A204.1 (cell line): ENCODE data around the gene SH3RF1.
"Not testable (repeated sequence)": the region's sequence is repeated elsewhere in the genome, so short reads cannot be mapped to it uniquely, and the experiment has no call there.

Source experiments
- FAIRE-seq: peaks from 2 replicates; lab custom pipeline; 2012; peaks lifted over from hg19 to GRCh38; lab: Jason Lieb, UNC

Gene SH3RF1

DNA sequence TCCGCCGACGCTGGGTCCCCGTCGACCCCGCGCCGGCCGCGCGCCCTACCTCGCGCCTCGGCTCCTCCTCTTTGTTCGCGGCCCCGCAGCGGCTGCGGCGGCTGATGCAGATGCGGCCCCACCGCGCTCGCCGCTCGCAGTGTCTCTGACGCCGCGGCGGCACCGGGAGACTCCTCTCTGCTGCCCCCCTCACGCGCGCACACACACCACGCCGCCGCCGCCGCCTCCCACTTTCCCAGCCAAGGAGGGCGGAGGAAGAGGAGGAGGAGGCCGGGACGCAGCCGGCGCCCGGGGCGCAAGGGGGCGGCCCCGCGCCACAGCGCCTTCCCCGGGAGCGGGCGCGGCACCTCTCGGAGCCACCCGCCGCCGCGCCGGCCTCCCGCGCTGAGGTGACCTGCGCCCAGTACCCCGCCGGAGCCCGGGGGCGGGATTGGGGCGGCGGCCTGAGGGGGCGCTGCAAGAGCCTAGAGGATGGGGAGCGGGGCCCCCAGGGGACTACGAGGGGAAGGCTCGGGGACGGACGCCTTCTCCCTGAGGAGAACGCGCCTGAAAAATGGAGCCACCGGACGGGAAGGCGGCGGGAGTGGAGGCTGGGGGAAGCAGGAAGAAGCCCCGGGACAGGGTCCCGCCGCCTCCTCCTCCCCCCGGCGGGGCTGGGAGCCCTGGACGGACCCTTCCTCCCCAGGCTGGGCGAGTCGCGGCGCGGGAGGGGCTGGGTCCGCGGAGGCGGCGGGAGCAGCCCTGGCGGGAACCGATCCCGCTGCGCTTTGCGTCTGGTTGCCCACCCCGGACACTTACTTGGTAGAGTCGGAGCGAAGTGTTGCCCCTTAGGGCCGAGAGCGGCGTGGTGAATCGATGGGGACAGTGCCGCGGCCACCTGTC, at the start of gene SH3RF1:
Gene SH3RF1, minus strand, starts transcription at position 147 of the 882 bp plus-strand sequence. CDS start 1,744 bp downstream, outside the sequence.
- no peak for FAIRE-seq

DNA sequence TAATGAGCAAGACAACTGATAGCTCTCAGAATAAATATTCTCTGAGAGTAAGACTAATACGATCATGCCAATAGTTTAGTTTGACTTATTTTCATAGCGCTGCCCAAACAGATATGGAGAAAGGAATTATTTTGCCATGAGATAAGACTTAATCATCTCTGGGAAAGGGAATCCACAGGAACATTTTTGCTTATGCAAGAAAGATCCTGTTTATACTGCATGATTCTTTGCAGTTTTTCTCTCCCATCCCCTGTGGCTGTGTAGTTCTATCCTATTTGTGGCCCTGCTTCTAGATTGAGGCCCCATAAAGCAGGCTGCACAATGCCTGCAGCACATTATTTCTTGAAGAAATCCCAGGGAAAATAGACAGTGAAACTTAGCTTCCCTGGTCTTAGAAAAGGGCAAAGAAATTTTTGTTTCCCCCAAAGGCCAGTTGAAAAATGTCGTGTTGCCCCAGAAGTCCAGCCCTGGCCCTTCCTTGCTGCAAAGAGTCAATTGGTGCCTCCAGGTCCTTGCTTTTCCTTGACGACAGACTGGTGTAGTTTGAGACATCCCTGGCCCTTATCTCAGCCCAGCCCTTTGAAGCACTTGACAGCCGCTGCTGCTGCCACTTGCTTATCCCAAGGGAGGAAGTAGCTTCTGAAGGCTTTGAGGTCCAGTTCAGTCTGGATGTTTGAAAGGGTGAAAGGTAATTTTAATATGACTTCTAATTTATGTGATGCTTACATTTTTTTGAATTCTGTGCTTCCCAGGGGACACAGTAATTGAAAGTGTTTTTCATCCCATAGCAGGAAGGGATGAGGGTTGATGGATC, 45.0 kb upstream of the SH3RF1 start:
- no peak for FAIRE-seq

DNA sequence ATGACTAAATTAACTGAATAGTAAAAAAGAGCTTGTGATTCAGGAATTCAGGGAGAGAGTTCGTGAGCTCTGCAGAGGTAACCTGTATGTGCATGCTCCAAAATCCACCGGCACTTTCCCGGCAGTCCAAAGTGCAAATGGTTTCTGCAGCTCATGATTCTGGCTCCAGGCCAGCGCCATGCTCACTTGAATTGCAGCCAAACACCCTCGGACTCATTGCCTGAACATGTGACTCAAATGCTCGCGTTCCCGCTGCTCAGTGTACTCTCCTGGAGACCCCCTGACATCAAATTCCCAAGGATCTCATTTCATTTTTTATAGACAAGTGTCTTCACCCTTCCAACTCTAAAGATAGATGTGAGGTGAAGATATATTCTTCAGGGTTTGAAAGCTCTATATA, 44.1 kb upstream of the SH3RF1 start:
- FAIRE-seq = no peak

DNA sequence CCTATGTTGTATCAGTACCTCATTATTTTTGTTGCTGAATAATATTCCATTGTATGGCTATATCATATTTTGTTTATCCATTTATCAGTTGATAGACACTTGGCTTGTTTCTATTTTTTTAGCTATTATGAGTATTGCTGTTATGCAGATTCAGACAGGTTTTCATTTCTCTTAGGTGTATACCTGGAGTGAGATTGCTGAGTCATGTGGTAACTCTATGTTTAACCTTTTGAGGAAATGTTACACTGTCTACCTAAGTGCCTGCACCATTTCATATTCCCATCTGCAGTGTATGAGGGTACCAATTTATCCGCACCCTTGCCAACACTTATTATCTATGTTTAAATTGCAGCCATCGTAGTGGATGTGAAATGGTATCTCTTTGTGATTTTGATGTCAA, 43.0 kb upstream of the SH3RF1 start:
- no peak for FAIRE-seq

DNA sequence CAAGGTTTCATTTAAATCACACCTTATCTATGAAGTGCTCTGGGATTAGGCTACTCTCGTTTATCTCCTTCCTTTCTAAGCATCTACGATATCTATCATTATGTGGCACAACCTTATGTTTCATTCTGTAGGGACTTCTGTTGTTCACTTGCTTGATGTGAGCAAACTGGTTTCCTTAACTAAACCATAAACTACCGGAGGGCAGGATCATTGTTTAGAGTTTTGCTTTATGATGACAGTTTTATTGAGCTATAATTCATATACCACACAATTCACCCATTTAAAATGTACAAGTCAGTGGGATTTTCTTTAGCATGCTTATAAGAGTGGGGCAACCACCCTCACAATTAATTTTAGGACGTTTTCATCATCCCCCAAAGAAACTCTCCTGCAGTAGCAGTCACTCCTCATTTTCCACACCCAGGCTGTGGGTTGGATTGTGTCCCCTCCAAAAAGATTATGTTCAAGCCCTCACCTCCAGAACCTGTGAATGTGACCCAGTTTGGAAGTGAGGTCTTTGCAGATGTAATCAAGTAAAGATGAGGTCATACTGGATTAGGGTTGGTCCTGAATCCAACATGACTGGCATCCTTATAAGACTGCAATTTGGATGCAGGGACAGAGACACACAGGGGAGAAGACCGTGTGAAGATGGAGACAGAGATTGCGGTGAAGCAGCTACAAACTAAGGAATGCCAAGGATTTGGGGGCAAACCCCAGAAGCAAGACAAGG, 42.1 kb upstream of the SH3RF1 start:
- no peak for FAIRE-seq

DNA sequence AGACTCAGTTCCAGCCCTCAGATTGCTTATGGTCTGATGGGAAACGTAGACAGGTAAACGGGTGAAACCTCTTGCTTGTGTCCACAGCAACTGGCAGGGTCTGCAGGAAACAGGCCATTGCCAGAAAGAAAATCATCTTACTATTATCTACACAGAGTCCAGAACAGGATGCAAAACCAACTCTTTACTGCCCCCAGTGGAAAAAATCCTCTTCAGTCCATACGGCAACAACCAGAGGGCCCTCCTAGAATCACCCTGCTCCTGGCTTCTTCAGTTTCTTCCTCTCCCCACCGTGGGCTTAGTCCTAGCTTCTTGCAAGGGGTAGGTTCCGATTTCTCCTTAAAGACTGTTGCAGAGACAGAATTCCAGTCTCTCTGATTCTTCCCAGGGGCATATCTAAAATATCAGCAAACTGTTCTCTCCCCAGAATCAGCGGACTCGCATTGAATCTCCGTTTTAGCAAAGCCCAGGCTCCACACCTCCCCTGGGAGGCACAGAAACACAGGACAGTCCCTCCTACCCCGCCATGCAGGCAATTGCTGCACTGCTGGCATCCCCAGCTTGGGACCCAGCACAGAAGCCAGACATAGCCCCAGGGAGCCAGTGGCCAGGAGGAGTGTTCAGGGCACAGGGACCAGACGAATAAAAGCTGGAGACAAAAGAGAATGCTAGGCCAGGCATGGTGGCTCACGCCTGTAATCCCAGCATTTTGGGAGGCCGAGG, 41.0 kb upstream of the SH3RF1 start:
- no peak for FAIRE-seq

DNA sequence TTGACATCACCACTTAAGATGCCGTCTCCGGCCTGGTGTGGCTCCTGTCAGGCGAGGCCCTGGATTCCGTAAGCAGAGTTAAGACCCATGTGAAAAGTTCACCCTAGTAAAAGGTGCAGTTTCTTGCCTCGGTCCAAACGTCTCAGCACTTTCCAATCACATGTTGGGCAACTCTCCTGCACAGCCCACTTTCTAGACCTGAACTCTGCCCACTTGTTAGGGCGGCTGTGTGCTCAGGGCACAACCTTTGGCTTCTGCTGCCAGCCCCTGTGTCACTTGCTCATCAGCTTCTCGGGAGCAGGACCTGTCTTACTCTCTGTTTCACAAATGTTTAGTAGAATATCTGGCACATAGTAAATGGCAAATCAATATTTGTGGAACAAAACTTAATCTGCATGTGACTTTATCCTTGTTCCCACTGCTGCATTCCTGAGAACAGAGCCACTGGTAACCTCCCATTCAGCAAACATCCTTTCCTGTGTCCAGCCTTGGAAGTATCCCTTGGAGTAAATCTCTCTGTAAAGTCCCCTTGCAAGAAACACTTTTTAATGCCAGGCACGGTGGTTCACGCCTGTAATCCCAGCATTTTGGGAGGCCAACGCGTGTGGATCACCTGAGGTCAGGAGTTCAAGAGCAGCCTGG, 38.7 kb upstream of the SH3RF1 start:
- FAIRE-seq = no peak

DNA sequence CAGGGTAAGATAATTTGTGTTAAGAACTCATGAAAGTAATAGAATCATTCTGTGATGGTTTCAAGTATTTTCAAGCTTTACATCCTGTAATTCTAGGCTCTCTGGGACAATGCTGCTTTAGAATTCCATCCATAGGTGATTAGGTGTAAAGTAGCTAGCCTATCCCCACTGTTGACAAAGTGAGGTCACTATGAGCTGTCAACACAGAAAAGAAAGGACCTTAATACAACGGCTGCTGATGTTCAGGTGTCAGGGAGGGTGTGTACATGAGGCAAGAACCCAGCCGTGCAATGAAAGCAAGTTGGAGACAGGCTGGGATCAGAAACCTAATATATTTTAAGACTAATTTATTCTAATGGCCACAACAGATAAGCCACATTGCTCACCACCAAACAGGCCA, 36.8 kb upstream of the SH3RF1 start:
- FAIRE-seq = no peak

DNA sequence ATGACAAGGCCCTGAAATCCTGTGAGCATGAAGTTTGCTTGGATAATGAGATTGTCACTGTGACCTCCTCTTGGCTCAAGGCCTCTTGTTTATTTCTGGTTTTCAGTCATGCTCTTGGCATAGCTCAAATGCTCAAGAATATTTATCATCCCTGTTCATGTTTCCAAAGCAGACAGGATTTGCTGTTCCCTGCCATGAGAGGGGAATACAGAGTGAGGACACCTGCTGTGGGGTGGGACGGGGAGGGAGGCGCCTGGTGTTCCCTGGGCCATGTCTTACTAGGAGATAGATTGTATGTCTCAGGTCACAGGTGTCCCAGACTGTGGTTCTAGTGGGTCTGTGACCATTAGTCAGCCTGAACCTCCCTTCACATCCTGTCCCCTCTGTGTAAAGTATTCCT, 34.9 kb upstream of the SH3RF1 start:
- FAIRE-seq = no peak

DNA sequence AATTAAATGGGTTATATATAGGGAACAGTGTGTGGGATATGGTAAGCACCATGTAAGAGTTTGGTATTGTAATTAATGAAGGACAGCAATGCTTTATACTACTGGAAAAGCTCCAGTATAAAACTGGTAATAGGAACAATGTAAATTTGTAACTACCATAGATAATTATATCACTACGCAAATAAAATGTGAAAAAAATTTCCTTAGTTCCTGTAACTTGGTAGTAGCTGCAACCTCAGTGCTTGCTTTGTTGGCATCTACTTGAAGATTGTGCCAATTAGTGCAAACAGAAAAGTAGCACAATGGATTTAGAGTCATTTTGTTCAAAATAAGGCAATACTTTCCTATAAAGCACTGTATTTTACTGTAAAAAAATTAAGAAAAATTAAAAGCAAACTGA, 34.4 kb upstream of the SH3RF1 start:
- FAIRE-seq = no peak

DNA sequence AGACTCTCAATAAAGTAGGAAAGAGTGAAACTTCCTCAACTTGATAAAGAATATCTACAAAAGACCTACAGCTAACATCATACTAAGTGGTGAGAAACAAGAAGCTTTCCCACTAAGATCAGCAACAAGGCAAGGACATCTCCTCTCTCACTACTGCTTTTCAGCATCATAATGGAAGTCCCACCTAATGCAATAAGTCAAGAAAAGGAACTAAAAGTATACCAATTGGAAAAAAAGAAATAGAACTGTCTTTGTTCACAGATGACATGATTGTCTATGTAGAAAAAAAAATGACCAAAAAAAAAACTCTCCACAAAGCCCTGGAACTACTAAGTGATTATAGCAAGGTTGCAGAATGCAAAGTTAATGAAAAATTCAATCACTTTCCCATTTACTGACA, 25.1 kb upstream of the SH3RF1 start:
- FAIRE-seq = no peak

DNA sequence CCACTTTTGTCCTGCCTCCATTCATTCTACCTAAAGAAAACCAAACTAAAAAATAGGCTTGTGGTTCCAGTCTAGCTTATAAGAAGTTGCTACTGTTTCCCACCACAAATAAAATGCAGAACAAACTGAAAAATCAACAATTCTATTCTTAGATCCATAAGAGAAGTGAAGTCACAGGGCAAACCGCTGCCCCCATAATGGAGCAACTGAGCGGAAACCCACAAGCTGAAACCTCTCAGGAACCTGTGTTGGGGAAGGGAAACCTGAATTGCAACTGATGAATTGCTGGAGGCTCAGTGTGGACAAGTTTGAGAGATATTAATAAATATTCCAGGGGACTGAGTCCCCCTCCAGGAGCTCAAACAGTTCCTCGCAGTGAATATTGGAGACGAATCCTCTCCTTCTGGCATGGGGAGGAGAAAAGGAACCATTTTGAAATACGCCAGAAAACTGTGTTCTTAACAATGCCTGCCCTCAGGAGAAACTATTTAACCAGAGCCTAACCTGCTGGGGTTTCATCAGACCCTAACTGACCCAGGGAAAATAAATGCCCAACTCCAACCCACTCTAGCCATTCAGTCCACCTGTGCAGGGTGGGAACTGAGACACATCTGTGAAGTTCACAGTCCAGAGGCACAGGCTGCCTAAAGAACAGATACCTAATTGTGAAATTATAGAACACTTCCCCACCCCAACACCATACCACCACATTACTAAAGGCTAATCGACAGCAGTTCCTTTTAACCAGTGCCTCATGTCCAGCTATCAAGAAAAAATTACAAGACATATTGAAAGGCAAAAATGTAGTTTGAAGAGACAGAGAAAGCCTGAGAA, 22.8 kb upstream of the SH3RF1 start:
- FAIRE-seq = no peak

DNA sequence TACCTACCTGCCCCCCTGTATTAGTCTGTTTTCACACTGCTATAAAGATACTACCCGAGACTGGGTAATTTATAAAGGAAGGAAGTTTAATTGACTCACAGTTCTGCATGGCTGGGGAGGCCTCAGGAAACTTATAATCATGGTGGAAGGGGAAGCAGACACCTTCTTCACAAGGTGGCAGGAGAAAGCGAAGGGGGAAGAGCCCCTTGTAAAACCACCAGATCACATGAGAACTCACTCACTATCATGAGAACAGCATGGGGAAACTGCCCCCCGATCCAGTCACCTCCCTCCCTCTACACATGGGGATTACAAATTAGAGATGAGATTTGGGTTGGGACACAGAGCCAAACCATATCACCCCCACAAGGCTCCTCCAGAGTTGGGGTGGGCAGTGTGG, 17.2 kb upstream of the SH3RF1 start:
- not testable (repeated sequence) for FAIRE-seq

DNA sequence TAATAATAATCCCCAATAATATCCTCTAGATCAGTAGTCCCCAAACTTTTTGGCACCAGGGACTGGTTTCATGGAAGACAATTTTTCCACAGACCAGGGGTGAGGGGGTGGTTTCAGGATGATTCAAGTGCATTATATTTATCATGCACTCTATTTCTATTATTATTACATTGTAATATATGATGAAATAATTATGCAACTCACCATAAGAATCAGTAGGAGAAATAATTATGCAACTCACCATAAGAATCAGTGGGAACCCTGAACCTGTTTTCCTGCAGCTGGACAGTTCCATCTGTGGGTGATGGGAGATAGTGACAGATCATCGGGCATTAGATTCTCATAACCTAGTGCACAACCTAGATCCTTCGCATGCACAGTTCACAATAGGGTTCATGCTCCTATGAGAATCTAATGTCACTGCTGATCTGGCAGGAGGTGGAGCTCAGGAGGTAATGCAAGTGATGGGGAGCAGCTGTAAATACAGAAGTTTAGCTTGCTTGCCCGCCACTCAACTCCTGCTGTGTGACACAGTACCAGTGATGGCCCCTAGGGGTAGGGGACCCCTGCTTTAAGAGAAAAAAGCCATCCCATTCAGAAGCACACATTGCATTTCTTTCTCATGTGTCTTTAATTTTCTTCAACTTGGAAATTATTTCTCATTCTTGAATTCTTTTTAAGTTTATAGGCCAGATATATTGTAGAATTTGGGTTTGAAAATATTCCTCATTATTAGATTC, 16.0 kb upstream of the SH3RF1 start:
- FAIRE-seq = no peak

DNA sequence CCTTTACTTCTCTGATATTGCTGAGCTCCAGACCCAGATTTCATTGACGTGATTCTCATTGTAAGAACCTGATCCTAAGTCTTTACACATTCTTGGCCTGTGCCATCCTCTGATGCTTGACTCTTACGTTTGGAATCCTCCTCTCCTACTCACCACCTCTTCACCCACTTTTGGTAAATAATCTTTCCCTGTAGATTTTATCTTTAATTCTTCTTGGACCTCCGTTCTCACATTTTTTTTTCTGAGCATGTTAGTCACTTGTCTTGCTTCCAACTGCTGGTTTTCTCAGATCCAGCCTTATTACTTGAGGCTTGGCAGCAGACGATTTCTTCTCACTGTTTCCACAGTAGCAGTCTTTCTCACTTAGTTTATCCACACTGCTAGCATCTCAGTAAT, 12.4 kb upstream of the SH3RF1 start:
- FAIRE-seq = no peak

DNA sequence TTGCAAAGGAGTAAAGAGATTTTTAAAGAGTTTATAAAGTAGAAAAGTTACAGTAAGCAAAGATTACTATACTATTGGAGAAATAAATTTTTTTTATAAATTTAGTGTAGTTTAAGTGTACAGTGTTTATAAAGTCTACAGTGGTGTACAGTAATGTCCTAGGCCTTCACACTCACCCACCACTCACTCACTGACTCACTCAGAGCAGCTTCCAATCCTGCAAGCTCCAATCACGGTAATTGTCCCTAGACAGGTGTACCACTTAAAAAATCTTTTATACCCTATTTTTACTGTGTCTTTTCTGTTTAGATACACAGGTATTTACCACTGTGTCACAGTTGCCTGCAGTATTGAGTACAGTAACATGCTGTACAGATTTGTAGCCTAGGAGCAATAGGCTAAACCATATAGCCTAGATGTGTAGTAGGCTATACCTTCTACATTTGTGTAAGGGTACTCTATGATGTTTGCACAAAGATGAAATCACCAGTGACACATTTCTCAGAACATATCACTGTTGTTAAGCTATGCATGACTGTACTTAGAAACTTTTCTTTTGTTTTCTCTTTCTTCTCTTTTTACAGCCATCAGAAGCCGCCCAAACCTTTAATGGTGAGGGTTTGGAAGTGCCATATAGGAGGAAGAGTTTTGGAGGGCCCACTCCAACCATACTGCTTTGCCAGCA, 11.8 kb upstream of the SH3RF1 start:
- no peak for FAIRE-seq

DNA sequence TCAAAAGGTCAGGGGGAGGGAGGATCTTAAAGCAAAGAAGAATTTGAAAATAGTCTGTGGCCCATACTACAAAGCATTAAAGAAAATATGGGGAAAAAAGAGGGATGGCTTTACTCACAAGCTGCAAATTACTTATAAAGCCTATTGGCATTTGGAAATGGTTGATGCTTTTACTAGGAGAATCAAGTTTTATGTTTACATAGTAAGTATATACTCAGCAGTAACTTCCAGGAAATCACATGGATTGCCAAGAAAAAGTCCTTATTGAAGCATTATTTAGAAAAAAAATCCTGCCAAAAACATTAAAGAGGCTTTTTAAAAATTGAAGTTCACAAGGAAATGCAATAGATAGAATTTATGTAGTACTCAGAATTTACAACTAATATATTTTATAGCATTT, 8.4 kb upstream of the SH3RF1 start:
- no peak for FAIRE-seq

DNA sequence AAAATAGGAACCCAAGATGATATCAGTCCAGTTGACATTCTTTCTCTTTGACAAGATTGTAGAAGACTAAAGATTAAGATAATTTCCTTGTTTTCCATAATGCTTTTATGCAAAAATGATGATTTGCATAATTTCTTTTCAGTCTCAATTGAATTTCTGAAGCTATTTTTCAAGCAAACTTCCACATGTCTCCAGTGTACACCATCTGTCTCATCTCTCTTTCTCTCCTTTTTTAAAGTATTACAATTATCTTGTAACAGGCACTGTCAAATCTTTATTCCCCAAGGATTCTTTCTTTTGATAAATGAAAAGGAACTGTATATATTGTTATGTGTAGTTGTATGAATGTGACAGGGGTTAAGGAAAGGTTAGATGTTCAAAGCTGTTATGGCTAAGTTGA, 7.9 kb upstream of the SH3RF1 start:
- no peak for FAIRE-seq

DNA sequence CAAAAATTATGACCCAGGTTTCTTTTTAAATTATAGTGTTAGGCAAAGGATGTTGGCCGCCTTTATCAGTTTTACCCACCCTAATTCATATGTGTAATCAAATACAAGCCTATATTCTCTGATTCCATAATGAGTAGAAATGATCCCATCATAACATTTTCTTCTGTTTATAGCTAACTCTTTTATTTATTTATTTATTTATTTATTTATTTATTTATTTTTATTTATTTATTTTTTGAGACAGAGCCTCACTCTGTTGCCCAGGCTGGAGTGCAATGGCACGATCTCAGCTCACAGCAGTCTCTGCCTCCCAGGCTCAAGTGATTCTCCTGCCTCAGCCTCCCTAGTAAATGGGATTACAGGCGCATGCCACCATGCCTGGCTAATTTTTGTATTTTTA, 7.1 kb upstream of the SH3RF1 start:
- FAIRE-seq = not testable (repeated sequence)
